Cardiac muscle cell (in vitro differentiated cells and primary cell): ENCODE measurements around the gene CLEC20A. TPM values are rescaled to one million over a fixed set of nuclear protein-coding genes. Genes with fewer than 3 reads are reported as not detected.

ENCODE experiments used
- DNase-seq, 2 donors: peaks; one replicate each; pipeline versions ENCODE4 v3.0.0 to v3.0.0-alpha.2; 2010 to 2017; ENCODE audit warnings: low read depth in 1 of 2, low spot score in 1 of 2
- H3K27ac ChIP-seq: fragments of 200-600 bp; sonication (generic); 2 replicates; pipeline ENCODE4 v1.5.1; 2016
- H3K27me3 ChIP-seq: fragments of 200-600 bp; sonication (generic); 2 replicates; pipeline ENCODE4 v1.6.0; 2016; ENCODE audit warnings: control low read depth
- H3K36me3 ChIP-seq: fragments of 200-600 bp; sonication (generic); 2 replicates; pipeline ENCODE4 v1.5.1; 2016; ENCODE audit warnings: control low read depth
- H3K4me1 ChIP-seq: fragments of 200-600 bp; sonication (generic); 2 replicates; pipeline ENCODE4 v1.8.1; 2017; ENCODE audit warnings: low read depth, mild to moderate bottlenecking, mixed run types
- H3K4me3 ChIP-seq: fragments of 200-600 bp; sonication (generic); 2 replicates; pipeline ENCODE4 v1.5.1; 2016; ENCODE audit warnings: mild to moderate bottlenecking
- H3K9me3 ChIP-seq: fragments of 200-600 bp; sonication (generic); 2 replicates; pipeline ENCODE4 v1.5.1; 2017; ENCODE audit warnings: low read depth, mild to moderate bottlenecking, control low read depth
- CTCF ChIP-seq: IDR thresholded peaks from 2 replicates; pipeline ENCODE4 v1.5.1; 2012; ENCODE audit warnings: low read depth, mild to moderate bottlenecking, low read length
- polyA plus RNA-seq: library from polyadenylated mRNA; unstranded; fragments of >200 nt; fragmentation: Nextera tagmentation; extraction: Ambion mirVana; gene quantifications from 2 replicates; pipeline ENCODE4 v1.2.1, GENCODE V29; 2016
- total RNA-seq: library from RNA; depleted of rRNA; stranded (reverse); fragments of >200 nt; gene quantifications from 2 replicates; pipeline ENCODE4 v1.2.3, GENCODE V29; 2016

CLEC20A gene
- total and polyA plus RNA-seq, 2 experiments from 2014 or later = not detected

GRCh38 chr1:178477841-178478240 is 18.9 kb downstream of the CLEC20A start:
- DNase-seq = no peak
- Histone ChIP-seq H3K27me3 (no peaks in the 10 kb centered on the region), H3K9me3 (no peaks in the 10 kb centered on the region), H3K27ac (no peak overlapping the region), H3K4me3 (no peak overlapping the region), H3K4me1 (no peaks in the 10 kb centered on the region), H3K36me3 (peaks cover 11% of the 10 kb centered on the region)
- TF ChIP-seq CTCF = no peak

- Histone ChIP-seq H3K4me3 (no peak overlapping the region), H3K36me3 (peaks cover 11% of the 10 kb centered on the region), H3K27ac (no peak overlapping the region), H3K4me1 (no peaks in the 10 kb centered on the region), H3K27me3 (no peaks in the 10 kb centered on the region), H3K9me3 (no peaks in the 10 kb centered on the region)
- DNase-seq = no peak
- TF ChIP-seq CTCF = no peak
These were observed 19.4 kb downstream of the CLEC20A start for GRCh38 chr1:178477373-178477772.

- Histone ChIP-seq H3K4me1 (no peaks in the 10 kb centered on the region), H3K27me3 (no peaks in the 10 kb centered on the region), H3K36me3 (peaks cover 15% of the 10 kb centered on the region), H3K4me3 (no peak overlapping the region), H3K27ac (no peak overlapping the region), H3K9me3 (no peaks in the 10 kb centered on the region)
- no peak for TF ChIP-seq CTCF
- DNase-seq = no peak
These were observed 24.2 kb downstream of the CLEC20A start for GRCh38 chr1:178472531-178472930.

GRCh38 chr1:178470411-178470960 is 26.3 kb downstream of the CLEC20A start:
- TF ChIP-seq CTCF = no peak
- DNase-seq = peak in 1 of 2 donors; percentile 11
- Histone ChIP-seq H3K4me3 (no peak overlapping the region), H3K4me1 (no peaks in the 10 kb centered on the region), H3K27ac (peak overlapping the region; percentile 18), H3K27me3 (no peaks in the 10 kb centered on the region), H3K36me3 (peaks cover 28% of the 10 kb centered on the region), H3K9me3 (no peaks in the 10 kb centered on the region)

GRCh38 chr1:178467837-178468236 is 28.9 kb downstream of the CLEC20A start:
- H3K4me1 ChIP-seq = no peaks in the 10 kb centered on the region
- peaks cover 22% of the 10 kb centered on the region for H3K36me3 ChIP-seq
- TF ChIP-seq CTCF = no peak
- no peak for DNase-seq
- no peaks in the 10 kb centered on the region for H3K9me3 ChIP-seq
- no peaks in the 10 kb centered on the region for H3K27me3 ChIP-seq
- no peak overlapping the region for H3K27ac ChIP-seq
- H3K4me3 ChIP-seq = no peak overlapping the region

- no peak for TF ChIP-seq CTCF
- H3K27ac ChIP-seq = no peak overlapping the region
These were observed 31.8 kb downstream of the CLEC20A start for GRCh38 chr1:178465011-178465410.

More at GRCh38 chr1:178465011-178465410, 31.8 kb downstream of the CLEC20A start:
- no peak overlapping the region for H3K4me3 ChIP-seq
- peak in 1 of 2 donors; percentile 34 for DNase-seq
- H3K36me3 ChIP-seq = peaks cover 22% of the 10 kb centered on the region
- H3K27me3 ChIP-seq = no peaks in the 10 kb centered on the region
- H3K9me3 ChIP-seq = no peaks in the 10 kb centered on the region
- no peaks in the 10 kb centered on the region for H3K4me1 ChIP-seq
